HG02571 (cell line): ENCODE measurements around the gene MIEN1.
"Not testable (repeated sequence)": the region's sequence is repeated elsewhere in the genome, so short reads cannot be mapped to it uniquely, and the experiment has no call there.

Source experiments
- ATAC-seq: cut with Tn5 transposase; IDR thresholded peaks from one replicate; pipeline ENCODE4 v1.9.1; 2021; ENCODE audit warnings: mild to moderate bottlenecking, moderate library complexity; ENCODE audit not compliant: unreplicated experiment

Gene MIEN1

DNA sequence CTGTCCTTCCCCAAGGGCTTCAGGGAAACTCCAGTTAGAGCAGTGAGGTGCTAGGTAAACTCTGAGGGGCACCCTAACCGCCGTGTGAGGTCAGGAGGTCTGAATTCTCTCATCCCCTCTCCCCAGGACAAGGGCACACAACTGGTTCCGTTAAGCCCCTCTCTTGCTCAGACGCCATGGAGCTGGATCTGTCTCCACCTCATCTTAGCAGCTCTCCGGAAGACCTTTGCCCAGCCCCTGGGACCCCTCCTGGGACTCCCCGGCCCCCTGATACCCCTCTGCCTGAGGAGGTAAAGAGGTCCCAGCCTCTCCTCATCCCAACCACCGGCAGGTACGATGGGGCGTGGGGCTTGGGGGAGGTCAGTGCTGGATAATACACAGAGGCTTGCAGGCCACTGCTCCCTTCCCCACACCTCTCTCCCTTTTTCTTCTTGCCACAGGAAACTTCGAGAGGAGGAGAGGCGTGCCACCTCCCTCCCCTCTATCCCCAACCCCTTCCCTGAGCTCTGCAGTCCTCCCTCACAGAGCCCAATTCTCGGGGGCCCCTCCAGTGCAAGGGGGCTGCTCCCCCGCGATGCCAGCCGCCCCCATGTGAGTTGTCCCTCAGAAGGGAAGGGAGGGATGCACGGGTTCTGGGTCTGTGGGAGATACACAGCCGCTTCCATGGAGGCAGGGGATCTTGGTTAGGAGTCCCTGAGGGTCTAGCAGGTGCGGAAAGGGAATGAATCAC, 12.0 kb upstream of the MIEN1 start:
- no peak for ATAC-seq

DNA sequence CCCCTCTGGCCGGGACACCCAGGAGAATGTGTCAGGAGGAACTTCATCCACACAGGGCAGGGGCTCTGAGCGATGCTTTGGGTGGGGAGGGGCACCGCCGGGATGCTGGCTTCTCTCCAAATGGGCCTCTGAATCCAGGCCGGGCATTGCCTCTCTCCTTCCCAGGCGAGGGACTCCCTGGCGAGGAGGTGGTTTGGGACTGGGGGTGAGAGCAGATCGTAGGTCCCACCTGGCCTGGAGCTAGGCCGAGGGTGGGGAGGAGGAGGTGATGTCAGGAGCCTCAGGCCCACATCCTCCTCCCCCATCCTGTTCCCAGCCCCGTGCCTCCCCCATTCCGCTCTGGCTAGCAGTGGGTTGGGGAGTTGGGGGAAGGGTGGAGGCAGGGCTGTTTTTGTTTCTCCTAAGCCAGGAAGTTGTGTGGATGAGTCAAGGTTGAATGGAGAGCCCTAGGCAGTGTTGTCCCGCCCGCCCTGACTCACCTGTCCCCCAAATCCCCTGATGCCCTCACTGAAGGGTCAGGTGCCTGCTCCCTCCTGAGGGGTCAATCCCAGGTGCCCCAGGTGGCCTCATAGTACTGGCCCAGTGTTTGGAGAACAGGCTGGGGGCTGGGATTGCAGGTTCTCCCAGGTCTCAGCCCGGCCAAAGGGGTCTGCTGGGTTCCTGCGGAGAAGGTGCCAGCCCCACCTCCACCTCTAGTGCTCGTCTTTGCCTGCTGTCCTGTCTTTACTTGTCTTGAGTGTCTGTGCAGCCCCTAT, 10.2 kb upstream of the MIEN1 start:
- ATAC-seq, result no peak

DNA sequence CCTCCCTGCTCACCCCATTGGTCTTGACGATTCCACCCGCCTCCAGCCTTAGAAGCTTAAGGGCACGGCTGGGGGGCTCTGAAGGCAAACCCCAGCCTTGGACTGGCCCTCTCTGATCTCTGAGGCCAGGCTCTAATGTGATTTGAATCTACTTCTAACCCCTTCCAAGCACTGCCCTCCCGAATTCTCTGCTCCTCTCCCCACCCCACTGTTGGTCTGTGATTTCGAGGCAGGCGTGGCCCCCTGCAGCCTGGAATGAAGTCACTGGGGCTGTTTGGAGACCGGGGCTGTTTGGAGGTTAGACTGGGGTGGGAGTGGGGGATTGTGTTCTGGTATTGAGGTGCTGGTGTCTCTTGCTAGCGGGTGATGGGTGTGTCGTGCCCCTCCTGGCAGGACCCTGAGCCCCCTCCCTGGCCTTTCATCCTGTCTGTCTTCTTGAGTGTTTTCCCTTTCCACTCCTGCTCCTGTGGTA, 9.6 kb upstream of the MIEN1 start:
- ATAC-seq, result no peak

DNA sequence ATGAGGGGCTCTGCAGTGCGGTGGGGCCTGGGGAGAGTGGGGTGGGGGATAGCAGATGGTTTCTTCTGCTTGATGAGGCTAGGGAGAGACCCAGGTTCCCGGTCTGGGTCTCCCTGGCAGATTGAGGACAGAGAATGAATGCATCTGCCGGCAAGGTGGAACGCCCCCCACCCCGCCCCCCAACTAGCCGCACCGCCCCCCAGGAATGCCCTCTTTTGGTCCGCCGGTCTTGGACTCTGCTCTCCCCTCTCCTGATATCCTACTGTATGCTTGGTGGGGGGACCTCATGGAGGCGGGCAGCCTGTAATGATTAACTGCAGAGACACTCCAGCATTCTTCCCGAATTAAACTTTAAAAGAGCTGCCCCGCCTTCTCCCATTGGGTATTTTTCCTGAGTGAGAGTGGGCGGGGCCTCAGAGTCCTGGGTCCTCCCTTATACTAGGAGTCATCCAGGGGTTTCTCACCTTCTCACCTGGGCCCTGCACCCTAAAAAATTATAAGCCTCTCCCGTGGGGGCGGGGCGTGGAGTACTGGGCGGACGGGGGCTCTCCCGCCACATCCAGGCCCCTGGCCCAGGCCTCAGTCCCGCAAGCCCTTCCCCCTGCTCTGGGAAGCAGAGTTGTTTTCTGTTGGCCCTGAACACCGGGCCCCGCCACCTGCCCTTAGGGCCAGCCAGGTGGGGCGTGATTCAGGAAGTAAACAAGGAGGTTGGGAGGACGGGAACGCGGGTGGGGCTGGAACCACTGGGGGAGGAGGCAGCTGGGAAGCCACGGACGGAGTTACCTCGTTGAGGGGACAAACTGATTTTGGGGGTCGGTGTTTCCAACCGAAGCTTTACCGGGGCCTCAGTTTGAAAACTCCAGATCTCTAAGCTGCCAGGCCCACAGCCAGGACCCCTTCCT, 8.9 kb upstream of the MIEN1 start:
- no peak for ATAC-seq

DNA sequence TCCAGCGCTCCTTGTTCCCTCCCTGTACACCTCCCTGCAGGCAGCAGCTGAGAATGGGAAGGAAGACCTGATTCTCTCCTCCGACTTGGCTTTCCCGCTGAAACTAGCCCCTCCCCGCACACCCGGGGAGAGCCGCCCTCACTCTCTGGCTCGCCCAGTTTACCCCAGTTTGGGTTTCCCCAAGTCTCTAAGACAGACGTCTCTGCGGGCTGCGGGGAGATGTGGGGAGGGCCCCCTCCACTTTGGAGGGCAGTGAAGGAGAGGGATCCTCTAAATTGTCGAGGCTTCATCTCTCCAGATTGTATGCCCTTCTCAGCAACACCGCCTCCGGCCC, 8.2 kb upstream of the MIEN1 start:
- ATAC-seq, result no peak

GRCh38 chr17:39737760-39738567, 7.6 kb upstream of the MIEN1 start, which contains the start of gene GRB7:
Gene GRB7 (plus strand): TSS chr17:39737938. CDS start chr17:39742302, 4,364 bp downstream.
- no peak for ATAC-seq

DNA sequence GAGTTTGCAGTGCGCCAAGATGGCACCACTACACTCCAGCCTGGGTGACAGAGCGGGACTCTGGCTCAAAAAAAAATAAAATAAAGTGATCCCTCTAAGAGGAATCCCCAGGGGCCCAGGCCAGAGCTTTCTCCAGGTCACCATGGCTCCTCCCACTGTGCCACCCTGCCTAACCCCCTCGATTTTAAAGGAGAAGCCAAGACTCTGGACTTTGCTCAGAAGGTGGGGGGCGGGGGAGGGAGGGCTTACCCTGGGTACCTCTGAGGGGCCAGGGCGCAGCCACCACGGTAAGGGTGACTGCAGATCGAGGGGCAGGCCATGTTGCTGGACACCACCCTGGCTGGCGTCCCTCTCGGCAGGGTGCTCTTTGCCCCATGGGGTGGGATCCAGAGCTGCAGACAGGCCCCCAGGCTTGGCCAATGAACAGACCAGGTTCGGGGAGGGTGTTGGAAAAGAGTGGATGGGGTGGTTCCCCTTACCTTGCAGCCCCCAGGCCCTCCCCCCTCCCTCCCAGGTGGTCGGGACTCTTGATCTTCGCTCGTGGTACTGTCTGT, 7.0 kb upstream of the MIEN1 start:
- no peak for ATAC-seq

DNA sequence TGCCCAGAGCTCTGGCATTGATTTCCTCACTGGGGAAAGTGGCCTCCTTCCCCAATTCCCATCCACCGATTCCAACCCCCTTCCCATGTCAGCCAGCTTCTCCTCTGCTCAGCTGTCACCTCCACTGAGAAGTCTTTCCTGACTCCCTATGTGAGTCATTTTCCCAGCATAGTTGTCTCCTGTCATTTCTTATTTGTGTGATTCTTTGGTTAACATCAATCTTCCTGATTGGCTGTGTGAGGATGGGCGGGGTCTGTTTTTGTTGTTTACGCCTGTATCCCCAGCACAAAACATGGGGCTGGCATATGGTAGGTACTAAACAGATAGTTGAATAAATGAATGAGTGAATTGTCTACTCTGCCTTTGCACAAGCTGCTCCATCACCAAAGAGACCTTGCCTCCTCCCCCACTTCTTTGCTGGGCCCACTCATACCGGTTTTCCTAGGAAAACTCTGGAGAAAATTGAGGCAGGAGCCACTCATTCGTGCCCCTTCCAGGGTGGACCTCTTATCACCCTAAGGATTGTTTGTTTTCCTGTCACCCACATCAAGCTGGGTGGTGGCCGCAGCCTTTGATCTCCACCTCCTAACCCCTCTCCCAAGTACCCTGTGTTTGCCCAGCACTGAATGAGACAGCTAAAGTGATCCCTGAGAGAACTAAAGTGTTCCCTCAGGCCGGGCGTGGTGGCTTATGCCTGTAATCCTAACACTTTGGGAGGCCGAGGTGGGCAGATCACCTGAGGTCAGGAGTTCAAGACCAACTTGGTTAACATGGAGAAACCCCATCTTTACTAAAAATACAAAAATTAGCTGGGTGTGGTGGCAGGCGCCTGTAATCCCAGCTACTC, 6.2 kb upstream of the MIEN1 start:
- ATAC-seq, result no peak

DNA sequence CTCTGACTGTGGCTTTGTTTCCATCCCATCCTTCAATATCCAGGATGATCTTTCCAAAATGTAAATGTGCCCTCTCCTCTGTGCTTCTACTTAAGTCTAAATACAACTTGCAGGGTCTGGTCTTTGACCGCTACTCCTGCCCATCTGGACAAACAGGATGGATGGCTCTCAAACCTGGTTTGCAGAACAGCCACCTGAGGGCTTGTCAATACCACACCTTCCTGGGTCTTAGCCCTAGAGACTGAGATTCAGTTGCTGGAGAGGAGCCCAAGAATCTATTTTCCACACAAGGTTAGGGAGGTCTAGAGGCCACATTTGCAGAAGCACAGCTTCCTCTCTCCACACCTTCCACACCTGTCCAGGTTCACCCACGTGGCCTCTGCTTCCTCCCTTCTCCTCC, 5.5 kb upstream of the MIEN1 start:
- ATAC-seq, result no peak

GRCh38 chr17:39732586-39732985, 2.3 kb upstream of the MIEN1 start:
- no peak for ATAC-seq

DNA sequence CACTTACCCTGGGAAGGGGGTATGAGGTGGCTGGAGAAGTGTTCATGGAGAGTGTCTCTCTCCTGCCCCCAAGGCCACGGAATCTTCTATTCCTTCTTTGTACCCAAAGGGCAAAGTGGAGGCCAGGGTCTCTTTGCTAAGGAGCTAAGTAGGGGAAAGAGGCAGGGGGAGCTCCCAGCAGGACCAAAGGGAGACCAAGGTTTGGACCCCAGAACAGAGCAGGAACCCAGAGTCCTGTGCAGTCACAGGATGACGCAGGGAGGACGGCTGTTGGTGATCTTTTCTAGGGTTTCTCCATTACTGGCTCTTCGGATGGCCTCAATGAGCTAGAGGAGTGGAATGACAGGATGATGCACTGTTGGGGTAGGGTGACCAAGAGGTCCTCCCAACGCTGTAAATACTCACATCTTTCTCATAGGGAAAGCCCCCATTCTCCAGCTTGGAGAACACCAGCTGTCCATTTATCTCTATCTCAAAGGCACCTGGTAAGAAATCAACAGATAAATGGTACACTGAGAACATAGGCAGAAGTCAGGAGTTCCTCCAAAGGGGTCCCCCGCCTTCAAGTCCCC, 966 bp downstream of the MIEN1 start:
- ATAC-seq, result no peak

DNA sequence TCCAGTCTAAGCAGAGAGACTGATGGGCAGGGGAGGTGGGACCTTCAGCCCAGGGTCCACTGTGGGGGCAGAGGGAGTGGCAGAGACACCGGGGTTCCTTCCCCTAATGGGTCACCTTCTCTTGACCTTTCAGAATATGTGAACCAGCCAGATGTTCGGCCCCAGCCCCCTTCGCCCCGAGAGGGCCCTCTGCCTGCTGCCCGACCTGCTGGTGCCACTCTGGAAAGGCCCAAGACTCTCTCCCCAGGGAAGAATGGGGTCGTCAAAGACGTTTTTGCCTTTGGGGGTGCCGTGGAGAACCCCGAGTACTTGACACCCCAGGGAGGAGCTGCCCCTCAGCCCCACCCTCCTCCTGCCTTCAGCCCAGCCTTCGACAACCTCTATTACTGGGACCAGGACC, 2.8 kb downstream of the MIEN1 start:
- ATAC-seq, result no peak

DNA sequence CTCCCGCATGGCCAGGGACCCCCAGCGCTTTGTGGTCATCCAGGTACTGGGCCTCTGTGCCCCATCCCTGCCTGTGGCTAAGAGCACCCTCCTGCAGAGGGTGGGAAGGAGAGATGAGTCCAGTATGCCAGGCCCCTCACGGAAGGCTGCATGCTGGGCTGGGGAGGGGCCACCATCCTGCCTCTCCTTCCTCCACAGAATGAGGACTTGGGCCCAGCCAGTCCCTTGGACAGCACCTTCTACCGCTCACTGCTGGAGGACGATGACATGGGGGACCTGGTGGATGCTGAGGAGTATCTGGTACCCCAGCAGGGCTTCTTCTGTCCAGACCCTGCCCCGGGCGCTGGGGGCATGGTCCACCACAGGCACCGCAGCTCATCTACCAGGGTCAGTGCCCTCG, 3.7 kb downstream of the MIEN1 start:
- ATAC-seq, result no peak

DNA sequence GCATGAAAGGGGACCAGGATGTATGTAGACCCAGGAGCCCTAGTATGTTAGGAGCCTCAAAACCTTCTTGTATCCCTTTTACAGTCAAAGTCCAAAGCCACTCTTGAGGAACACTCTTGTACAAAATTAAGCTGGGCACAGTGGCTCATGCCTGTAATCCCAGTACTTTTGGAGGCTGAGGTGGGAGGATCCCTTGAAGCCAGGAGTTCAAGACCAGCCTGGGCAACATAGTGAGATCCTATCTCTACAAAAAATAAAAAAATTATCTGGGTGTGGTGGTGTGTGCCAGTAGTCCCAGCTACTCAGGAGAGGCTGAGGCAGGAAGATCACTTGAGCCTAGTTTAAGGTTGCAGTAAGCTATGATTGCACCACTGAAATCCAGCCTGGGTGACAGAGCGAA, 4.4 kb downstream of the MIEN1 start:
- not testable (repeated sequence) for ATAC-seq

DNA sequence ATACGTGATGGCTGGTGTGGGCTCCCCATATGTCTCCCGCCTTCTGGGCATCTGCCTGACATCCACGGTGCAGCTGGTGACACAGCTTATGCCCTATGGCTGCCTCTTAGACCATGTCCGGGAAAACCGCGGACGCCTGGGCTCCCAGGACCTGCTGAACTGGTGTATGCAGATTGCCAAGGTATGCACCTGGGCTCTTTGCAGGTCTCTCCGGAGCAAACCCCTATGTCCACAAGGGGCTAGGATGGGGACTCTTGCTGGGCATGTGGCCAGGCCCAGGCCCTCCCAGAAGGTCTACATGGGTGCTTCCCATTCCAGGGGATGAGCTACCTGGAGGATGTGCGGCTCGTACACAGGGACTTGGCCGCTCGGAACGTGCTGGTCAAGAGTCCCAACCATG, 5.6 kb downstream of the MIEN1 start:
- no peak for ATAC-seq

DNA sequence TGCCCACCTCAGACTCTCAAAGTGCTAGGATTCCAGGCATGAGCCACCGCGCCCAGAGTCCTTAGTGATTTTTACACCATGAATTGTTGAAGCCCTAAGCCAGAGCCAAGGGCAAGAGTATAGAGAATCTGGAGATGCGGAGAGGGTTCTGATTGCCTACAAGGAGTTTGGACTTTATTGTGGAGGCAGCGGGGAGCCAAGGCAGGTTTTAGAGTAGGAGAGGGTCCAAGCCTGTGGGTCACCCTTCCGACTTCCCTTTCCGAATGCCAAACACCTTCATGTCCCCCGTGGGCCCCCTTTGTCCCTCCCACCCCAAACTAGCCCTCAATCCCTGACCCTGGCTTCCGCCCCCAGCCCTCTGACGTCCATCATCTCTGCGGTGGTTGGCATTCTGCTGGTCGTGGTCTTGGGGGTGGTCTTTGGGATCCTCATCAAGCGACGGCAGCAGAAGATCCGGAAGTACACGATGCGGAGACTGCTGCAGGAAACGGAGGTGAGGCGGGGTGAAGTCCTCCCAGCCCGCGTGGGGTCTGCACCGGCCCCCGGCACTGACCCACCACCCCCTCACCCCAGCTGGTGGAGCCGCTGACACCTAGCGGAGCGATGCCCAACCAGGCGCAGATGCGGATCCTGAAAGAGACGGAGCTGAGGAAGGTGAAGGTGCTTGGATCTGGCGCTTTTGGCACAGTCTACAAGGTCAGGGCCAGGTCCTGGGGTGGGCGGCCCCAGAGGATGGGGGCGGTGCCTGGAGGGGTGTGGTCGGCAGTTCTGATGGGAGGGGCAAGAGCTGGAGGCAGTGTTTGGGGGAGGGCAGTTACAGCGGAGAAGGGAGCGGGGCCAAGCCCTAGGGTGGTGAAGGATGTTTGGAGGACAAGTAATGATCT, 7.1 kb downstream of the MIEN1 start:
- no peak for ATAC-seq

- ATAC-seq, result no peak
These were observed 8.2 kb downstream of the MIEN1 start for GRCh38 chr17:39722104-39722503.
